Gastrocnemius medialis (tissue), 4 donors: ENCODE measurements around the gene BOD1L2.

Experiments
- POLR2A ChIP-seq, 2 donors: fragments of 450-650 bp; IDR thresholded peaks; one replicate each; pipeline ENCODE4 v1.6.1; 2017; ENCODE audit warnings: antibody characterized with exemption in 2 of 2, mild to moderate bottlenecking in 2 of 2, moderate library complexity in 2 of 2
- TF ChIP-seq, protein P1 (sequence below), 5 experiments: fragments of 450-650 bp in 3 of 5; fragments of 200-600 bp in 2 of 5; sonication (generic) in 2 of 5; IDR thresholded peaks in 4 of 5; conservative IDR thresholded peaks in 1 of 5; 1 replicate in 4 of 5; 2 replicates in 1 of 5; pipeline ENCODE4 v1.5.1; 2016 to 2019; ENCODE audit warnings: antibody characterized with exemption in 5 of 5, mild to moderate bottlenecking in 3 of 5, moderate library complexity in 3 of 5

DNA sequence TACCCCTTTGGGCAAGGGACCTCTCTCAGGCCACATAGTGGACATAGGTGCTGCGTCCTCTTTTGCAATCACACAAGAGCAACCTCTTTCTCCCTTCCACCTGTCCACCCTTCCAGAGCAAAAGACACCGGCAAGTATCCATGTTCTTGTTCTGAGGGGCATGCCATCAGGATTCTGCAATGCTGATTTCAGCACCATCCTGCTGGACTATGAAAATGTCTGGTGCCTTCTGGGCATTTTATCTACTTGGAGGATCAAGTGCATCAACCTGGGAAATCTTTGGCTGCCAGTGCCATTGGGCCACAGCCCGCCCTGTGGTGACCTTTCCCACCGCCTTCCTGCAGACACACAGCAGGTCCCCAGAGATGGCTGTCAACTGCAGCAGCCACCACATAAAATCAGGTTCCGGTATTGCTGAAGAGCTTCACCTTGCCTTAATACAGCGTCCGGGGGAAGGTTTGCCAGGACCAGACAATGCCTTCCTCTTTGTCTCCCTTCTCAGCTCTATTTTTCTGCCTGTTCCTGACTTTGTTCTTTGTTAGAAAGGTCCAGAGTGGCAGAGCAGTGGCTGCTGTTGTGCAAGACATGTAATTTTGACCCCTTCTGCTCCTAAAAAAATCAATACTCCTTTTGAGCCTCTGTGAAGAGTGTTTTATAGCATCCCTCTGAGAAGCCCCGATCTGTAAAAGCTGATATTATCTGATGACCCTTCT, 18.5 kb upstream of the BOD1L2 start:
- TF ChIP-seq, protein P1, sequence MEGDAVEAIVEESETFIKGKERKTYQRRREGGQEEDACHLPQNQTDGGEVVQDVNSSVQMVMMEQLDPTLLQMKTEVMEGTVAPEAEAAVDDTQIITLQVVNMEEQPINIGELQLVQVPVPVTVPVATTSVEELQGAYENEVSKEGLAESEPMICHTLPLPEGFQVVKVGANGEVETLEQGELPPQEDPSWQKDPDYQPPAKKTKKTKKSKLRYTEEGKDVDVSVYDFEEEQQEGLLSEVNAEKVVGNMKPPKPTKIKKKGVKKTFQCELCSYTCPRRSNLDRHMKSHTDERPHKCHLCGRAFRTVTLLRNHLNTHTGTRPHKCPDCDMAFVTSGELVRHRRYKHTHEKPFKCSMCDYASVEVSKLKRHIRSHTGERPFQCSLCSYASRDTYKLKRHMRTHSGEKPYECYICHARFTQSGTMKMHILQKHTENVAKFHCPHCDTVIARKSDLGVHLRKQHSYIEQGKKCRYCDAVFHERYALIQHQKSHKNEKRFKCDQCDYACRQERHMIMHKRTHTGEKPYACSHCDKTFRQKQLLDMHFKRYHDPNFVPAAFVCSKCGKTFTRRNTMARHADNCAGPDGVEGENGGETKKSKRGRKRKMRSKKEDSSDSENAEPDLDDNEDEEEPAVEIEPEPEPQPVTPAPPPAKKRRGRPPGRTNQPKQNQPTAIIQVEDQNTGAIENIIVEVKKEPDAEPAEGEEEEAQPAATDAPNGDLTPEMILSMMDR (IDR thresholded peaks at IDR 0.05 in 4 of 5, conservative IDR thresholded peaks at IDR 0.05 in 1 of 5), result no peak
- TF ChIP-seq POLR2A (IDR thresholded peaks at IDR 0.05), result no peak
